Measurements from ENCODE around the gene SARM1. TPM values are rescaled to one million over a fixed set of nuclear protein-coding genes. Genes with fewer than 3 reads are reported as not detected.

SARM1 gene
- total RNA-seq, 1 experiment from 2014 or later, result 32.8 TPM

DNA sequence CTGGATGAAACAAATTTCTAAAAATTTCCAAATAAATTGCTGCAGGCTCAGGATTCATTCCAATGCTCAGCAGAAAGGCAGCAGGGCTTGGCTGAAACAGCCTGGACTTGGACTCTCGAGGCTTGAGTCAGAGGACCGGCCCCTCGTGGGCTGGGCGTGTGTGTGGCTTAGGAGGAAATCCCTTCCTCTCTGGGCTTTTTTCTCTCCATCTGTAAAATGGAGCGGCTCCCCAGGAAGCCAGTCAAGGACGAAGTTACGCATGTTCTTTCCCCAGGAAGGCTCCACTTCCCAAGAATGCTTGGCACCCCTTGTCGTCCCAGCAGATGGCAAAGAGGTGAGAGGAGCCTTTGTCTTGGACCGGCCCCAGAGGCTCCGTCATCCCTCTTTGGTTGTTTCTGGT, 21.0 kb downstream of the SARM1 start:
- TF ChIP-seq, protein P1, sequence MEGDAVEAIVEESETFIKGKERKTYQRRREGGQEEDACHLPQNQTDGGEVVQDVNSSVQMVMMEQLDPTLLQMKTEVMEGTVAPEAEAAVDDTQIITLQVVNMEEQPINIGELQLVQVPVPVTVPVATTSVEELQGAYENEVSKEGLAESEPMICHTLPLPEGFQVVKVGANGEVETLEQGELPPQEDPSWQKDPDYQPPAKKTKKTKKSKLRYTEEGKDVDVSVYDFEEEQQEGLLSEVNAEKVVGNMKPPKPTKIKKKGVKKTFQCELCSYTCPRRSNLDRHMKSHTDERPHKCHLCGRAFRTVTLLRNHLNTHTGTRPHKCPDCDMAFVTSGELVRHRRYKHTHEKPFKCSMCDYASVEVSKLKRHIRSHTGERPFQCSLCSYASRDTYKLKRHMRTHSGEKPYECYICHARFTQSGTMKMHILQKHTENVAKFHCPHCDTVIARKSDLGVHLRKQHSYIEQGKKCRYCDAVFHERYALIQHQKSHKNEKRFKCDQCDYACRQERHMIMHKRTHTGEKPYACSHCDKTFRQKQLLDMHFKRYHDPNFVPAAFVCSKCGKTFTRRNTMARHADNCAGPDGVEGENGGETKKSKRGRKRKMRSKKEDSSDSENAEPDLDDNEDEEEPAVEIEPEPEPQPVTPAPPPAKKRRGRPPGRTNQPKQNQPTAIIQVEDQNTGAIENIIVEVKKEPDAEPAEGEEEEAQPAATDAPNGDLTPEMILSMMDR (IDR thresholded peaks at IDR 0.05; ENCODE audit: insufficient read depth in 1 of 2, low read depth in 1 of 2, low read length in 1 of 2, severe bottlenecking in 1 of 2, unreplicated experiment in 1 of 2), result no peak
- Mint-ChIP-seq H3K4me1 (ENCODE audit: low read depth, unreplicated experiment) (peaks cover 54% of the 10 kb centered on the region), H3K36me3 (ENCODE audit: insufficient read depth, unreplicated experiment) (peaks cover 52% of the 10 kb centered on the region), H3K27me3 (ENCODE audit: insufficient read depth, unreplicated experiment) (no peaks in the 10 kb centered on the region), H3K9me3 (ENCODE audit: unreplicated experiment) (no peaks in the 10 kb centered on the region), H3K27ac (ENCODE audit: unreplicated experiment) (no peak overlapping the region), H3K4me3 (ENCODE audit: unreplicated experiment) (no peak overlapping the region)
- no peaks in the 10 kb centered on the region for H3K27me3 ChIP-seq (replicated peaks; ENCODE audit: control insufficient read depth, insufficient read depth, low read length)
- DNase-seq, result no peak
- H3K36me3 ChIP-seq (ENCODE audit: control insufficient read depth, insufficient read depth, low read length), result peaks cover 10% of the 10 kb centered on the region
- POLR2A ChIA-PET, result interaction anchor here (1.3 kb wide), 1 partner anchor 57 kb away, joined by 3 read pairs; the partner anchor contains the start of gene TNFAIP1
- intact Hi-C loops (cut with micrococcal nuclease; ENCODE audit: unreplicated experiment), result no loop called here
- no TSS peak for BruUV-seq (replicated peaks)
- H3K9me3 ChIP-seq, result no peaks in the 10 kb centered on the region
- CTCF ChIA-PET, result interaction anchor here (1.1 kb wide), 1 partner anchor 74 kb away, joined by 8 read pairs; no protein-coding TSS in a partner anchor
- H3K4me1 ChIP-seq, result peaks cover 74% of the 10 kb centered on the region
- H3K4me3 ChIP-seq (ENCODE audit: low read depth, low read length), result no peak overlapping the region

DNA sequence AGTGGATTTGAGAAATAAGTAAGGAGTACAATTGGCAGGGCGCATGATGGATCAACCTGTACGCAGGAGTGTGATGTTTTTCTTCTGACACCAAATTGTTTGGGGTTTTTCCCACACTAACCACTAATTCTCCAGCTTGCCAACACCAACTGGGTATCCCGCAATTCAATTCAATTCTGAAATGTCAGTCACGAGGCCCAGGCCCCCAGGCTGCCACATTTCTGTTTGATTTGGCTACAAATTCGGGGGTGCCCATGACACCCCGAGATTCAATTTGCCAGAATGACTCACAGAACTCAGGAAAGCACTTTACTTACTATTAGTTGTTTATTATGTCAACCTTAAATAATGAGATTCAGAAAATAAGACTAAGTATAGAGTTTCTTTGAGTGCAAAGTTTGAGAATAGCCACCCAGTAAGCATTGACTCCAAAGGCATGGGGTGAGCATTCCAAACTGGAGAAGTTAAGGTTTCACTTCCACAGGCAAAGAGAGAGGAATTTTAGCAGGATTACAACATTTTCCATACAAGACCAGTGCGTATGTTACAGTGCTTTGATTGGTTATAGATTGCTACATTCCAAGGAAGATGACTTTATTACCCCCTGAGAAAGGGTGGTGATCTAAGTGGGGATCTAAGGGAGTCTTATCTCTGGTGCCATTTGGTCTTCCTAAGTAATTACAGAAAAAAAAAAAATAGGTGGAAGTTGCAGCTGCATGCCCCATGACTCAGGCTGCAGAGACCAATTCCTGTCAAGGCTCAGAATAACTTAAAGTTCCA, 23.0 kb downstream of the SARM1 start:
- Mint-ChIP-seq H3K27me3 (ENCODE audit: insufficient read depth, unreplicated experiment) (no peaks in the 10 kb centered on the region), H3K27ac (ENCODE audit: unreplicated experiment) (peak overlapping the region; percentile 30), H3K9me3 (ENCODE audit: unreplicated experiment) (no peaks in the 10 kb centered on the region), H3K4me1 (ENCODE audit: low read depth, unreplicated experiment) (peaks cover 64% of the 10 kb centered on the region), H3K36me3 (ENCODE audit: insufficient read depth, unreplicated experiment) (peaks cover 73% of the 10 kb centered on the region), H3K4me3 (ENCODE audit: unreplicated experiment) (peak overlapping the region; percentile 0)
- CTCF ChIA-PET, result interaction anchor here (0.6 to 1.2 kb wide), 4 partner anchors 10 to 176 kb away, joined by 3 to 4 read pairs (median 3); no protein-coding TSS in a partner anchor
- POLR2A ChIA-PET, result interaction anchor here (0.7 to 1.3 kb wide), 9 partner anchors 10 to 59 kb away, joined by 4 to 6 read pairs (median 4); partner anchors contain the start of genes IFT20, POLDIP2, TNFAIP1 and VTN
- H3K4me3 ChIP-seq (ENCODE audit: low read depth, low read length), result no peak overlapping the region
- no peaks in the 10 kb centered on the region for H3K27me3 ChIP-seq (replicated peaks; ENCODE audit: control insufficient read depth, insufficient read depth, low read length)
- H3K36me3 ChIP-seq (ENCODE audit: control insufficient read depth, insufficient read depth, low read length), result peaks cover 13% of the 10 kb centered on the region
- TF ChIP-seq, protein P1 (IDR thresholded peaks at IDR 0.05; ENCODE audit: insufficient read depth in 1 of 2, low read depth in 1 of 2, low read length in 1 of 2, severe bottlenecking in 1 of 2, unreplicated experiment in 1 of 2), result no peak
- BruUV-seq (replicated peaks), result TSS peak; percentile 3
- no peaks in the 10 kb centered on the region for H3K9me3 ChIP-seq
- intact Hi-C loops (cut with micrococcal nuclease; ENCODE audit: unreplicated experiment), result loop anchor here (1.0 to 2.0 kb wide), 2 partner anchors 10 to 22 kb away; no protein-coding TSS in a partner anchor
- peak in 1 of 2 experiments; percentile 69 for DNase-seq
- peaks cover 87% of the 10 kb centered on the region for H3K4me1 ChIP-seq

DNA sequence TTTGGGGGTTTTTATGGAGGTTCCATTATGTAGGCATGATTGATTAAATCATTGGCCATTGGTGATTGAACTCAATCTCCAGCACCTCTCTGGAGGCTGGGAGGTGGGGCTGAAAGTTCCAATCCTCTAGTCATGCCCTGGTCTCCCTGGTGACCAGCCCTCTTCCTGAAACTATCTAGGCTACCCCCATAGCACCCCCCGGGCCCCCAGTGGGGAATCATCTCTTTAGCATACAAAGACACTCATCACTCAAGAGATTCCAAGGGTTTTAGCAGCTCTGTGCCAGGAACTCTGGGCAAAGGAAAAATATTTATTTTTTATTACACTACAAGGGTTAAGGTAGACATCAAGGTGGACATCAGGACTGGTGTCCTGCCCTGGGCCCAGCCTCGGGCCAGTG, 23.9 kb downstream of the SARM1 start:
- no peaks in the 10 kb centered on the region for H3K27me3 Mint-ChIP-seq (ENCODE audit: insufficient read depth, unreplicated experiment)
- H3K27ac Mint-ChIP-seq (ENCODE audit: unreplicated experiment), result peak overlapping the region; percentile 30
- CTCF ChIA-PET, result interaction anchor here (0.8 kb wide), 1 partner anchor 11 kb away, joined by 3 read pairs; no protein-coding TSS in a partner anchor
- no peak for DNase-seq
- no peaks in the 10 kb centered on the region for H3K27me3 ChIP-seq (replicated peaks; ENCODE audit: control insufficient read depth, insufficient read depth, low read length)
- POLR2A ChIA-PET, result interaction anchor here (0.7 to 1.3 kb wide), 9 partner anchors 10 to 60 kb away, joined by 4 to 6 read pairs (median 5); partner anchors contain the start of genes IFT20, POLDIP2, TNFAIP1 and VTN
- peaks cover 55% of the 10 kb centered on the region for H3K4me1 Mint-ChIP-seq (ENCODE audit: low read depth, unreplicated experiment)
- peaks cover 79% of the 10 kb centered on the region for H3K36me3 Mint-ChIP-seq (ENCODE audit: insufficient read depth, unreplicated experiment)
- peaks cover 78% of the 10 kb centered on the region for H3K4me1 ChIP-seq
- no peak overlapping the region for H3K4me3 ChIP-seq (ENCODE audit: low read depth, low read length)
- no TSS peak for BruUV-seq (replicated peaks)
- no peaks in the 10 kb centered on the region for H3K9me3 Mint-ChIP-seq (ENCODE audit: unreplicated experiment)
- intact Hi-C loops (cut with micrococcal nuclease; ENCODE audit: unreplicated experiment), result loop anchor here (2.0 kb wide), 1 partner anchor 21 kb away; no protein-coding TSS in a partner anchor
- H3K4me3 Mint-ChIP-seq (ENCODE audit: unreplicated experiment), result peak overlapping the region; percentile 15
- no peaks in the 10 kb centered on the region for H3K9me3 ChIP-seq
- TF ChIP-seq, protein P1 (IDR thresholded peaks at IDR 0.05; ENCODE audit: insufficient read depth in 1 of 2, low read depth in 1 of 2, low read length in 1 of 2, severe bottlenecking in 1 of 2, unreplicated experiment in 1 of 2), result no peak
- peaks cover 16% of the 10 kb centered on the region for H3K36me3 ChIP-seq (ENCODE audit: control insufficient read depth, insufficient read depth, low read length)
